Endothelial cell of umbilical vein (primary cell): ENCODE data around the gene TM4SF20. TPM values are rescaled to one million over a fixed set of nuclear protein-coding genes. Genes with fewer than 3 reads are reported as not detected.

Source experiments
- BruUV-seq: library from RNA; stranded (reverse); fragments of 400-500 nt; replicated peaks from 2 replicates; lab custom pipeline; 2021; lab: Mats Ljungman, UMichigan
- CTCF ChIA-PET: fragments of 300-600, 350-600 bp; sonication (Branson Sonifier 250); formaldehyde crosslinking; loops from one replicate; lab custom pipeline; 2021; ENCODE audit warnings: antibody characterized with exemption, inconsistent platforms; lab: Charles Lee
- POLR2A ChIA-PET: fragments of 300-600, 350-600 bp; sonication (Branson Sonifier 250); formaldehyde crosslinking; loops from one replicate; lab custom pipeline; 2021; ENCODE audit warnings: antibody characterized with exemption, inconsistent platforms; lab: Charles Lee
- DNase-seq: peaks from one replicate; pipeline ENCODE4 v3.0.0-alpha.2; 2011; ENCODE audit warnings: low read depth, low spot score
- FAIRE-seq: peaks from 2 replicates; lab custom pipeline; 2011; peaks lifted over from hg19 to GRCh38; lab: Jason Lieb, UNC
- H2AFZ ChIP-seq: 2 replicates; pipeline ENCODE4 v1.6.0; 2012; ENCODE audit warnings: low read depth, low read length, control low read depth, inconsistent platforms
- H3K27ac ChIP-seq: 2 replicates; pipeline ENCODE4 v1.5.1; 2011; ENCODE audit warnings: low read depth, mild to moderate bottlenecking, control low read depth, low read length, moderate library complexity; ENCODE audit not compliant: insufficient read depth
- H3K27me3 ChIP-seq, 2 experiments: 2 replicates each; pipeline versions ENCODE4 v1.6.0 to v1.6.1; 2011; ENCODE audit warnings: low read length in 2 of 2, mixed read lengths in 1 of 2; ENCODE audit not compliant: control insufficient read depth in 2 of 2, insufficient read depth in 2 of 2
- H3K36me3 ChIP-seq, 2 experiments: 2 replicates in 1 of 2; 3 replicates in 1 of 2; pipeline ENCODE4 v1.5.1; 2011; ENCODE audit warnings: low read length in 2 of 2, mild to moderate bottlenecking in 1 of 2, moderate library complexity in 1 of 2; ENCODE audit not compliant: control insufficient read depth in 2 of 2, insufficient read depth in 2 of 2; ENCODE audit errors: extremely low read depth in 1 of 2
- H3K4me1 ChIP-seq: 3 replicates; pipeline ENCODE4 v1.5.1; 2011; ENCODE audit warnings: mild to moderate bottlenecking, low read length; ENCODE audit not compliant: control insufficient read depth, insufficient read depth; ENCODE audit errors: extremely low read depth
- H3K4me2 ChIP-seq: 2 replicates; pipeline ENCODE4 v1.6.1; 2011; ENCODE audit warnings: low read length, control low read depth, mixed read lengths; ENCODE audit not compliant: insufficient read depth
- H3K4me3 ChIP-seq, 3 experiments: fragments of 200-600 bp in 1 of 3; sonication (generic), shearing (Covaris generic) in 1 of 3; replicated peaks in 1 of 3; 2 replicates each; pipeline ENCODE4 v1.5.1; 2011 to 2016; ENCODE audit warnings: control low read depth in 3 of 3, low read length in 3 of 3, mild to moderate bottlenecking in 2 of 3, inconsistent platforms in 1 of 3, low read depth in 1 of 3, moderate library complexity in 1 of 3; ENCODE audit not compliant: insufficient read depth in 1 of 3
- H3K79me2 ChIP-seq: 2 replicates; pipeline ENCODE4 v1.6.0; 2012; ENCODE audit warnings: low read length, inconsistent platforms; ENCODE audit not compliant: control insufficient read depth, insufficient read depth
- H3K9ac ChIP-seq: replicated peaks from 2 replicates; pipeline ENCODE3; 2011; ENCODE audit warnings: low read length, control low read depth; ENCODE audit not compliant: insufficient read depth; ENCODE audit errors: extremely low read depth
- H3K9me1 ChIP-seq: replicated peaks from 3 replicates; pipeline ENCODE4 v1.6.0; 2011; ENCODE audit warnings: mild to moderate bottlenecking, low read length; ENCODE audit not compliant: control insufficient read depth, insufficient read depth; ENCODE audit errors: extremely low read depth
- H3K9me3 ChIP-seq: replicated peaks from 2 replicates; pipeline ENCODE4 v1.5.1; 2012; ENCODE audit warnings: low read length, inconsistent platforms; ENCODE audit not compliant: control insufficient read depth, insufficient read depth
- H4K20me1 ChIP-seq: replicated peaks from 2 replicates; pipeline ENCODE3; 2011; ENCODE audit warnings: mild to moderate bottlenecking, low read length; ENCODE audit not compliant: control insufficient read depth, insufficient read depth; ENCODE audit errors: extremely low read depth
- EZH2 ChIP-seq: IDR thresholded peaks from 2 replicates; pipeline ENCODE4 v1.6.1; 2012; ENCODE audit warnings: borderline replicate concordance, low read depth, mild to moderate bottlenecking, moderate library complexity, low read length, inconsistent platforms; ENCODE audit not compliant: severe bottlenecking
- FOS ChIP-seq: IDR thresholded peaks from 2 replicates; pipeline ENCODE4 v1.6.1; 2011; ENCODE audit warnings: mild to moderate bottlenecking, low read length, moderate library complexity, borderline replicate concordance; ENCODE audit not compliant: insufficient read depth
- GATA2 ChIP-seq: IDR thresholded peaks from 2 replicates; pipeline ENCODE4 v1.7.0; 2011; ENCODE audit warnings: low read depth, mild to moderate bottlenecking, moderate library complexity, mixed read lengths, low read length; ENCODE audit not compliant: insufficient read length, insufficient read depth
- JUN ChIP-seq: IDR thresholded peaks from 2 replicates; pipeline ENCODE4 v1.6.1; 2011; ENCODE audit warnings: borderline replicate concordance, low read depth; ENCODE audit not compliant: insufficient read length, insufficient read depth
- MYC ChIP-seq: IDR thresholded peaks from one replicate; pipeline ENCODE4 v1.6.1; 2011; ENCODE audit warnings: mild to moderate bottlenecking, low read depth, low read length
- POLR2A ChIP-seq: IDR thresholded peaks from 2 replicates; pipeline ENCODE4 v1.6.1; 2012; ENCODE audit warnings: low read depth, mild to moderate bottlenecking, control low read depth, low read length
- POLR2AphosphoS5 ChIP-seq: IDR thresholded peaks from 2 replicates; pipeline ENCODE4 v1.6.1; 2012; ENCODE audit warnings: low read depth, mild to moderate bottlenecking, control low read depth, low read length, moderate library complexity; ENCODE audit not compliant: insufficient read depth
- dilution Hi-C: fragments of 300-500 bp; cut with MboI; formaldehyde crosslinking; loops from one replicate; pipeline ENCODE4 v1.15.0; 2019; ENCODE audit warnings: low sequenced_read_pairs; ENCODE audit not compliant: extremely low pct_ligation_motif_present
- intact Hi-C: fragments of 100-400 bp; cut with micrococcal nuclease; formaldehyde crosslinking; loops from one replicate; pipeline ENCODE4 v1.10.0; 2022
- polyA plus RNA-seq, 4 experiments: library from polyadenylated mRNA; depleted of rRNA in 3 of 4; stranded (reverse) in 3 of 4; unstranded in 1 of 4; fragments of >200 nt; gene quantifications; 2 replicates each; pipeline versions ENCODE4 v1.2.1 to v1.2.3, GENCODE V29; 2011 to 2012; ENCODE audit warnings: missing spikeins in 1 of 4
- total RNA-seq: library from RNA; stranded (reverse); gene quantifications from 2 replicates; pipeline ENCODE4 v1.2.3, GENCODE V29; 2021
- TF ChIP-seq, protein P1 (sequence below), 2 donors: IDR thresholded peaks; 1 replicate in 1 of 2; 2 replicates in 1 of 2; pipeline ENCODE4 v1.5.1; 2011; ENCODE audit warnings: low read length in 2 of 2, mild to moderate bottlenecking in 2 of 2, moderate library complexity in 2 of 2, control low read depth in 1 of 2, inconsistent platforms in 1 of 2, low read depth in 1 of 2; ENCODE audit not compliant: insufficient read depth in 1 of 2; ENCODE audit errors: extremely low read depth in 1 of 2
- TF ChIP-seq, protein P2 (sequence below): IDR thresholded peaks from 2 replicates; pipeline ENCODE4 v1.6.1; 2011; ENCODE audit not compliant: insufficient read depth, insufficient read length

Gene TM4SF20
- total and polyA plus RNA-seq, 2 donors (not counting 3 experiments of a cell fraction or from before 2014, with no cell fraction given): not detected

DNA sequence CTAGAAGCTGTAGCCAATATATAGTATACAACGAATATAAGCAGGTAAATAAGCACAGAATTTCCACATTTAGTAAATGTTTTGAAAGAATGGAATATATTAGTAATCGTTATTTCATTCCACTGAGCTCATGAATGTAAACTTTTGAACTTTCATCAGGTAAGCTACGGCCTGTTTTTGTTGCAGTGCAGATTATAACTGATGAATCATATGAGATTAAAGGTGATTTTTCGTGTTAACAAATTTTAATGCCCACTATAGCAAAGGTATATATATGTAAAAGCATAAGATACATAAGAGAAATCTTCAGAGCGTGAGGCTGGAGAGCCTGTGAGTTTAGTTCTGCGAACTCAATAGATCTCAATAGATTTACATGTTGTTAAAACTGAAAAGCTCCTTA lies 7.5 kb upstream of the TM4SF20 start:
- H3K27me3 ChIP-seq: no peaks in the 10 kb centered on the region
- intact Hi-C loops: no loop called here
- H4K20me1 ChIP-seq: no peaks in the 10 kb centered on the region
- H2AFZ ChIP-seq: no peak overlapping the region
- dilution Hi-C loops: no loop called here
- no peak overlapping the region for H3K4me3 ChIP-seq
- no peak overlapping the region for H3K4me2 ChIP-seq
- no peaks in the 10 kb centered on the region for H3K9me1 ChIP-seq
- POLR2A ChIA-PET: no interaction called here
- DNase-seq: no peak
- H3K9ac ChIP-seq: no peak overlapping the region
- no peak for TF ChIP-seq POLR2A
- TF ChIP-seq POLR2AphosphoS5: no peak
- no peak for TF ChIP-seq GATA2
- TF ChIP-seq FOS: no peak
- TF ChIP-seq, protein P1, sequence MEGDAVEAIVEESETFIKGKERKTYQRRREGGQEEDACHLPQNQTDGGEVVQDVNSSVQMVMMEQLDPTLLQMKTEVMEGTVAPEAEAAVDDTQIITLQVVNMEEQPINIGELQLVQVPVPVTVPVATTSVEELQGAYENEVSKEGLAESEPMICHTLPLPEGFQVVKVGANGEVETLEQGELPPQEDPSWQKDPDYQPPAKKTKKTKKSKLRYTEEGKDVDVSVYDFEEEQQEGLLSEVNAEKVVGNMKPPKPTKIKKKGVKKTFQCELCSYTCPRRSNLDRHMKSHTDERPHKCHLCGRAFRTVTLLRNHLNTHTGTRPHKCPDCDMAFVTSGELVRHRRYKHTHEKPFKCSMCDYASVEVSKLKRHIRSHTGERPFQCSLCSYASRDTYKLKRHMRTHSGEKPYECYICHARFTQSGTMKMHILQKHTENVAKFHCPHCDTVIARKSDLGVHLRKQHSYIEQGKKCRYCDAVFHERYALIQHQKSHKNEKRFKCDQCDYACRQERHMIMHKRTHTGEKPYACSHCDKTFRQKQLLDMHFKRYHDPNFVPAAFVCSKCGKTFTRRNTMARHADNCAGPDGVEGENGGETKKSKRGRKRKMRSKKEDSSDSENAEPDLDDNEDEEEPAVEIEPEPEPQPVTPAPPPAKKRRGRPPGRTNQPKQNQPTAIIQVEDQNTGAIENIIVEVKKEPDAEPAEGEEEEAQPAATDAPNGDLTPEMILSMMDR (IDR thresholded peaks at IDR 0.05; ENCODE audit: extremely low read depth in 1 of 2, insufficient read depth in 1 of 2, low read depth in 1 of 2, low read length in 2 of 2): no peak
- no peak for TF ChIP-seq MYC
- no peak for TF ChIP-seq JUN
- no peak for TF ChIP-seq EZH2
- TF ChIP-seq, protein P2, sequence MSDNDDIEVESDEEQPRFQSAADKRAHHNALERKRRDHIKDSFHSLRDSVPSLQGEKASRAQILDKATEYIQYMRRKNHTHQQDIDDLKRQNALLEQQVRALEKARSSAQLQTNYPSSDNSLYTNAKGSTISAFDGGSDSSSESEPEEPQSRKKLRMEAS: no peak
- no peaks in the 10 kb centered on the region for H3K36me3 ChIP-seq
- CTCF ChIA-PET: interaction anchor here (1.4 to 1.8 kb wide), 2 partner anchors 25 to 380 kb away, joined by 3 to 5 read pairs; no protein-coding TSS in a partner anchor
- BruUV-seq: no TSS peak
- FAIRE-seq: no peak
- no peak overlapping the region for H3K27ac ChIP-seq
- H3K4me1 ChIP-seq: no peaks in the 10 kb centered on the region
- H3K9me3 ChIP-seq: no peaks in the 10 kb centered on the region
- no peaks in the 10 kb centered on the region for H3K79me2 ChIP-seq
